WTC11 (cell line): Measurements from ENCODE around the gene MMS22L.

Experiments
- ATF3 ChIP-seq: sonication (generic); formaldehyde crosslinking; conservative IDR thresholded peaks from 2 replicates; pipeline ENCODE4 v1.8.1; 2022; ENCODE audit warnings: mild to moderate bottlenecking, missing genetic modification reagents
- CREB1 ChIP-seq: sonication (generic); formaldehyde crosslinking; IDR thresholded peaks from 2 replicates; pipeline ENCODE4 v1.8.0; 2023; ENCODE audit warnings: mild to moderate bottlenecking, missing genetic modification reagents
- CREM ChIP-seq: sonication (generic); formaldehyde crosslinking; IDR thresholded peaks from 2 replicates; pipeline ENCODE4 v1.8.1; 2022; ENCODE audit warnings: mild to moderate bottlenecking, missing genetic modification reagents, moderate library complexity
- CTCF ChIP-seq: fragments of 200-600 bp; IDR thresholded peaks from 2 replicates; pipeline ENCODE4 v1.8.0; 2022; ENCODE audit warnings: antibody characterized with exemption
- MAX ChIP-seq: sonication (generic); formaldehyde crosslinking; IDR thresholded peaks from 2 replicates; pipeline ENCODE4 v1.8.0; 2022; ENCODE audit warnings: mild to moderate bottlenecking, missing genetic modification reagents
- PRDM15 ChIP-seq: sonication (generic); formaldehyde crosslinking; IDR thresholded peaks from 2 replicates; pipeline ENCODE4 v1.8.0; 2022; ENCODE audit warnings: missing genetic modification reagents
- TEAD4 ChIP-seq: sonication (generic); formaldehyde crosslinking; IDR thresholded peaks from 2 replicates; pipeline ENCODE4 v1.8.0; 2022; ENCODE audit warnings: mild to moderate bottlenecking, missing genetic modification reagents
- TP53 ChIP-seq: sonication (generic); formaldehyde crosslinking; IDR thresholded peaks from 2 replicates; pipeline ENCODE4 v1.8.1; 2023; ENCODE audit warnings: mild to moderate bottlenecking, missing genetic modification reagents
- USF1 ChIP-seq: sonication (generic); formaldehyde crosslinking; IDR thresholded peaks from 2 replicates; pipeline ENCODE4 v1.8.0; 2022; ENCODE audit warnings: mild to moderate bottlenecking, missing genetic modification reagents

- TF ChIP-seq PRDM15 (CRISPR knock-in tag) (no peak), ATF3 (CRISPR knock-in tag) (no peak), CTCF (no peak), MAX (CRISPR knock-in tag) (no peak), TP53 (CRISPR knock-in tag) (no peak), USF1 (CRISPR knock-in tag) (no peak), CREM (no peak), TEAD4 (CRISPR knock-in tag) (no peak), CREB1 (no peak)
Measured at GRCh38 chr6:97100696-97101095, 182.3 kb downstream of the MMS22L start.
